Myocyte (in vitro differentiated cells): ENCODE results near the gene CLEC4D. TPM values are rescaled to one million over a fixed set of nuclear protein-coding genes. Genes with fewer than 3 reads are reported as not detected.
"Not testable (repeated sequence)": the region's sequence is repeated elsewhere in the genome, so short reads cannot be mapped to it uniquely, and the experiment has no call there.

Experiments used
- DNase-seq: peaks from one replicate; pipeline ENCODE4 v3.0.0-alpha.2; 2012; ENCODE audit warnings: low read depth
- polyA plus RNA-seq: library from polyadenylated mRNA; unstranded; fragments of >200 nt; gene quantifications from one replicate; pipeline ENCODE4 v1.2.1, GENCODE V29; 2012; ENCODE audit warnings: missing spikeins
- total RNA-seq: library from RNA; depleted of rRNA; stranded (reverse); fragments of >200 nt; gene quantifications from 2 replicates; pipeline ENCODE4 v1.2.3, GENCODE V29; 2014

The CLEC4D gene
- not detected in 2 replicates for total RNA-seq
- not detected for polyA plus RNA-seq

GRCh38 chr12:8513256-8513655 lies at the start of gene CLEC4D:
CLEC4D (plus strand) TSS chr12:8513503; CDS start chr12:8513733, 230 bp downstream.
- DNase-seq = no peak

GRCh38 chr12:8465301-8465996 lies 47.9 kb upstream of the CLEC4D start:
- no peak for DNase-seq

- no peak for DNase-seq
Measured at GRCh38 chr12:8466241-8466640, 47.1 kb upstream of the CLEC4D start.

- no peak for DNase-seq
Measured at GRCh38 chr12:8471090-8471489, 42.2 kb upstream of the CLEC4D start.

GRCh38 chr12:8475508-8476203 lies 37.6 kb upstream of the CLEC4D start:
- DNase-seq = no peak

- DNase-seq = no peak
Measured at GRCh38 chr12:8482571-8483061, 30.7 kb upstream of the CLEC4D start.

GRCh38 chr12:8483079-8483478 lies 30.2 kb upstream of the CLEC4D start:
- DNase-seq = no peak

- DNase-seq = no peak
Measured at GRCh38 chr12:8491646-8492530, 21.4 kb upstream of the CLEC4D start.

- DNase-seq = no peak
Measured at GRCh38 chr12:8493084-8493483, 20.2 kb upstream of the CLEC4D start.

GRCh38 chr12:8495671-8496070 lies 17.6 kb upstream of the CLEC4D start:
- DNase-seq = not testable (repeated sequence)

GRCh38 chr12:8496074-8496473 lies 17.2 kb upstream of the CLEC4D start:
- not testable (repeated sequence) for DNase-seq

GRCh38 chr12:8499616-8500015 lies 13.7 kb upstream of the CLEC4D start:
- no peak for DNase-seq

- DNase-seq = no peak
Measured at GRCh38 chr12:8501720-8502119, 11.6 kb upstream of the CLEC4D start.

- DNase-seq = no peak
Measured at GRCh38 chr12:8504351-8504750, 9.0 kb upstream of the CLEC4D start.

- DNase-seq = no peak
Measured at GRCh38 chr12:8507596-8507995, 5.7 kb upstream of the CLEC4D start.

GRCh38 chr12:8508223-8508622 lies 5.1 kb upstream of the CLEC4D start:
- DNase-seq = no peak

- DNase-seq = no peak
Measured at GRCh38 chr12:8508910-8509841, 4.1 kb upstream of the CLEC4D start.

GRCh38 chr12:8517971-8518370 lies 4.7 kb downstream of the CLEC4D start:
- DNase-seq = no peak

GRCh38 chr12:8519171-8519570 lies 5.9 kb downstream of the CLEC4D start:
- no peak for DNase-seq
